Epithelial cell of proximal tubule (primary cell): ENCODE measurements around the gene NPAS1. TPM values are rescaled to one million over a fixed set of nuclear protein-coding genes. Genes with fewer than 3 reads are reported as not detected.

Experiments used
- DNase-seq: peaks from one replicate; pipeline ENCODE4 v3.0.0-alpha.2; 2011; ENCODE audit warnings: low read depth
- H3K4me3 ChIP-seq: 2 replicates; pipeline ENCODE4 v1.5.1; 2011; ENCODE audit warnings: low read depth, mild to moderate bottlenecking, low read length
- CTCF ChIP-seq: conservative IDR thresholded peaks from 2 replicates; pipeline ENCODE4 v1.5.1; 2012; ENCODE audit warnings: low read depth, mild to moderate bottlenecking, low read length
- total RNA-seq: library from RNA; depleted of rRNA; stranded (reverse); fragments of >200 nt; gene quantifications from 2 replicates; pipeline ENCODE4 v1.2.3, GENCODE V29; 2015

The NPAS1 gene
- total RNA-seq, 1 donor from 2014 or later = 0.63 TPM

- H3K4me3 ChIP-seq = no peak overlapping the region
- no peak for DNase-seq
- no peak for TF ChIP-seq CTCF
Measured at GRCh38 chr19:46983097-46983496, 36.5 kb upstream of the NPAS1 start.

- H3K4me3 ChIP-seq = no peak overlapping the region
- no peak for TF ChIP-seq CTCF
- peak; percentile 68 for DNase-seq
Measured at GRCh38 chr19:46984077-46985010, 35.3 kb upstream of the NPAS1 start.

GRCh38 chr19:46985542-46986415 is 33.9 kb upstream of the NPAS1 start:
- H3K4me3 ChIP-seq = no peak overlapping the region
- DNase-seq = no peak
- TF ChIP-seq CTCF = no peak

- no peak for DNase-seq
- TF ChIP-seq CTCF = no peak
- no peak overlapping the region for H3K4me3 ChIP-seq
Measured at GRCh38 chr19:46988614-46989230, 30.9 kb upstream of the NPAS1 start.

GRCh38 chr19:46990991-46991676 is 28.5 kb upstream of the NPAS1 start:
- peak; percentile 93 for TF ChIP-seq CTCF
- H3K4me3 ChIP-seq = no peak overlapping the region
- DNase-seq = no peak
